Neuron (in vitro differentiated cells): Measurements from ENCODE around the gene KRTAP5-10.
"Not testable (repeated sequence)": the region's sequence is repeated elsewhere in the genome, so short reads cannot be mapped to it uniquely, and the experiment has no call there.

Experiments used
- H2AFZ ChIP-seq: one replicate; pipeline ENCODE4 v1.6.1; 2013; ENCODE audit warnings: low read depth, mild to moderate bottlenecking, inconsistent platforms, low read length, moderate library complexity
- H3K27me3 ChIP-seq: one replicate; pipeline ENCODE4 v1.6.1; 2013; ENCODE audit warnings: low read length; ENCODE audit not compliant: insufficient read depth
- H3K36me3 ChIP-seq: one replicate; pipeline ENCODE4 v1.6.1; 2013; ENCODE audit warnings: low read length; ENCODE audit not compliant: insufficient read depth
- H3K4me1 ChIP-seq: one replicate; pipeline ENCODE4 v1.6.1; 2013; ENCODE audit warnings: low read length; ENCODE audit not compliant: insufficient read depth
- H3K4me3 ChIP-seq: 2 replicates; pipeline ENCODE4 v1.5.1; 2013; ENCODE audit warnings: mild to moderate bottlenecking, low read length, moderate library complexity
- H3K9me3 ChIP-seq: one replicate; pipeline ENCODE4 v1.6.1; 2013; ENCODE audit warnings: low read length

Gene KRTAP5-10

GRCh38 chr11:71568704-71569349, 3.5 kb downstream of the KRTAP5-10 start:
- no peak overlapping the region for H2AFZ ChIP-seq
- H3K36me3 ChIP-seq: no peaks in the 10 kb centered on the region
- H3K9me3 ChIP-seq: no peaks in the 10 kb centered on the region
- no peaks in the 10 kb centered on the region for H3K27me3 ChIP-seq
- H3K4me3 ChIP-seq: no peak overlapping the region
- no peaks in the 10 kb centered on the region for H3K4me1 ChIP-seq

- H3K9me3 ChIP-seq, H3K36me3 ChIP-seq, H3K4me3 ChIP-seq, H2AFZ ChIP-seq, H3K4me1 ChIP-seq, H3K27me3 ChIP-seq: not testable (repeated sequence)
Measured at GRCh38 chr11:71571101-71571850, 5.9 kb downstream of the KRTAP5-10 start.

- no peak overlapping the region for H2AFZ ChIP-seq
Measured at GRCh38 chr11:71572811-71573210, 7.4 kb downstream of the KRTAP5-10 start.

GRCh38 chr11:71574418-71574817, 9.1 kb downstream of the KRTAP5-10 start:
- Histone ChIP-seq H2AFZ (no peak overlapping the region), H3K4me1 (no peaks in the 10 kb centered on the region), H3K36me3 (no peaks in the 10 kb centered on the region), H3K9me3 (no peaks in the 10 kb centered on the region), H3K4me3 (no peak overlapping the region), H3K27me3 (no peaks in the 10 kb centered on the region)

More at GRCh38 chr11:71572811-71573210, 7.4 kb downstream of the KRTAP5-10 start:
- H3K4me1 ChIP-seq: no peaks in the 10 kb centered on the region
- no peak overlapping the region for H3K4me3 ChIP-seq
- H3K36me3 ChIP-seq: no peaks in the 10 kb centered on the region
- no peaks in the 10 kb centered on the region for H3K9me3 ChIP-seq
- H3K27me3 ChIP-seq: no peaks in the 10 kb centered on the region

- no peaks in the 10 kb centered on the region for H3K9me3 ChIP-seq
- H3K27me3 ChIP-seq: no peaks in the 10 kb centered on the region
- no peak overlapping the region for H3K4me3 ChIP-seq
- H3K4me1 ChIP-seq: no peaks in the 10 kb centered on the region
- no peak overlapping the region for H2AFZ ChIP-seq
- H3K36me3 ChIP-seq: no peaks in the 10 kb centered on the region
Measured at GRCh38 chr11:71575723-71576424, 10.5 kb downstream of the KRTAP5-10 start.

- H3K4me3 ChIP-seq, H3K27me3 ChIP-seq, H3K36me3 ChIP-seq, H2AFZ ChIP-seq, H3K9me3 ChIP-seq, H3K4me1 ChIP-seq: not testable (repeated sequence)
Measured at GRCh38 chr11:71576688-71577465, 11.5 kb downstream of the KRTAP5-10 start.

- Histone ChIP-seq H2AFZ (no peak overlapping the region), H3K27me3 (no peaks in the 10 kb centered on the region), H3K4me3 (no peak overlapping the region), H3K4me1 (no peaks in the 10 kb centered on the region), H3K36me3 (no peaks in the 10 kb centered on the region), H3K9me3 (no peaks in the 10 kb centered on the region)
Measured at GRCh38 chr11:71577469-71578004, 12.2 kb downstream of the KRTAP5-10 start.

GRCh38 chr11:71579513-71579912, 14.2 kb downstream of the KRTAP5-10 start:
- H2AFZ ChIP-seq, H3K27me3 ChIP-seq, H3K4me1 ChIP-seq, H3K4me3 ChIP-seq, H3K36me3 ChIP-seq, H3K9me3 ChIP-seq: not testable (repeated sequence)

- no peaks in the 10 kb centered on the region for H3K9me3 ChIP-seq
- H2AFZ ChIP-seq: no peak overlapping the region
- H3K36me3 ChIP-seq: no peaks in the 10 kb centered on the region
- H3K27me3 ChIP-seq: no peaks in the 10 kb centered on the region
- no peaks in the 10 kb centered on the region for H3K4me1 ChIP-seq
- no peak overlapping the region for H3K4me3 ChIP-seq
Measured at GRCh38 chr11:71580057-71581003, 15.0 kb downstream of the KRTAP5-10 start.

GRCh38 chr11:71581826-71582225, 16.5 kb downstream of the KRTAP5-10 start:
- no peaks in the 10 kb centered on the region for H3K36me3 ChIP-seq
- H3K27me3 ChIP-seq: no peaks in the 10 kb centered on the region
- no peak overlapping the region for H2AFZ ChIP-seq
- no peak overlapping the region for H3K4me3 ChIP-seq
- H3K9me3 ChIP-seq: no peaks in the 10 kb centered on the region
- no peaks in the 10 kb centered on the region for H3K4me1 ChIP-seq

GRCh38 chr11:71582309-71582895, 17.0 kb downstream of the KRTAP5-10 start, which contains the start of gene KRTAP5-11:
Gene KRTAP5-11 (minus strand): TSS chr11:71582875. CDS start chr11:71582837, 38 bp downstream.
- H3K9me3 ChIP-seq: no peaks in the 10 kb centered on the region
- H3K4me3 ChIP-seq: no peak within 1 kb of the TSS
- no peak within 1 kb of the TSS for H2AFZ ChIP-seq
- H3K36me3 ChIP-seq: no peaks in the 10 kb centered on the region
- no peaks in the 10 kb centered on the region for H3K4me1 ChIP-seq
- no peaks in the 10 kb centered on the region for H3K27me3 ChIP-seq
